Upper lobe of right lung (tissue), 1 donor: ENCODE measurements around the gene RPL22L1. TPM values are rescaled to one million over a fixed set of nuclear protein-coding genes. Genes with fewer than 3 reads are reported as not detected.

Experiments used
- ATAC-seq: fragments of 200-7000 bp; cut with Tn5 transposase; one replicate; pipeline ENCODE4 v1.9.1; 2020; ENCODE audit warnings: mild to moderate bottlenecking, moderate library complexity
- DNase-seq: peaks from one replicate; pipeline ENCODE4 v3.0.0-alpha.2; 2020
- H3K27ac ChIP-seq: fragments of 200-600 bp; one replicate; pipeline ENCODE4 v1.8.0; 2022
- H3K27me3 ChIP-seq: fragments of 200-600 bp; one replicate; pipeline ENCODE4 v1.8.0; 2022; ENCODE audit warnings: mild to moderate bottlenecking
- H3K36me3 ChIP-seq: fragments of 200-600 bp; one replicate; pipeline ENCODE4 v1.8.0; 2022
- H3K4me1 ChIP-seq: fragments of 200-600 bp; one replicate; pipeline ENCODE4 v1.8.0; 2022
- H3K4me3 ChIP-seq: fragments of 200-600 bp; one replicate; pipeline ENCODE4 v1.8.0; 2022; ENCODE audit warnings: mild to moderate bottlenecking
- H3K9me3 ChIP-seq: fragments of 200-600 bp; one replicate; pipeline ENCODE4 v1.8.0; 2022
- CTCF ChIP-seq: fragments of 200-600 bp; IDR thresholded peaks from one replicate; pipeline ENCODE4 v1.8.0; 2022; ENCODE audit warnings: antibody characterized with exemption
- intact Hi-C: fragments of 100-400 bp; cut with DNase I; formaldehyde crosslinking; loops from one replicate; pipeline ENCODE4 v1.11.0; 2022
- total RNA-seq: library from RNA; stranded (reverse); fragmentation: NEBNext Ultra II Directional; extraction: Animal tissue kit (Norgen Biotek cat#: 25700); gene quantifications from one replicate; pipeline ENCODE4 v1.2.1, GENCODE V29; 2021
- donor health status: DM: no; HTN: yes; CAD: no; lungs with severe emphysema.

RPL22L1 gene
- total RNA-seq, 1 donor from 2014 or later: 33.1 TPM

GRCh38 chr3:170868577-170869238 lies 1.3 kb downstream of the RPL22L1 start:
- Histone ChIP-seq H3K27ac (peak overlapping the region; percentile 89), H3K36me3 (peaks cover 38% of the 10 kb centered on the region), H3K9me3 (no peaks in the 10 kb centered on the region), H3K4me1 (peaks cover 22% of the 10 kb centered on the region), H3K4me3 (peak overlapping the region; percentile 82), H3K27me3 (no peaks in the 10 kb centered on the region)
- DNase-seq: no peak
- TF ChIP-seq CTCF: no peak
- intact Hi-C loops: no loop called here
- no peak for ATAC-seq

GRCh38 chr3:170867143-170867937 lies 2.7 kb downstream of the RPL22L1 start:
- intact Hi-C loops: no loop called here
- H3K4me1 ChIP-seq: peaks cover 22% of the 10 kb centered on the region
- no peak for TF ChIP-seq CTCF
- no peak for DNase-seq
- no peak for ATAC-seq
- H3K9me3 ChIP-seq: no peaks in the 10 kb centered on the region
- no peaks in the 10 kb centered on the region for H3K27me3 ChIP-seq
- peaks cover 38% of the 10 kb centered on the region for H3K36me3 ChIP-seq
- H3K27ac ChIP-seq: no peak overlapping the region
- peak overlapping the region; percentile 6 for H3K4me3 ChIP-seq

GRCh38 chr3:170866499-170866898 lies 3.5 kb downstream of the RPL22L1 start:
- Histone ChIP-seq H3K4me3 (peak overlapping the region; percentile 6), H3K27me3 (no peaks in the 10 kb centered on the region), H3K27ac (no peak overlapping the region), H3K9me3 (no peaks in the 10 kb centered on the region), H3K36me3 (peaks cover 38% of the 10 kb centered on the region), H3K4me1 (peaks cover 22% of the 10 kb centered on the region)
- intact Hi-C loops: no loop called here
- TF ChIP-seq CTCF: no peak
- DNase-seq: no peak
- no peak for ATAC-seq

- no peak for DNase-seq
- intact Hi-C loops: no loop called here
- peaks cover 38% of the 10 kb centered on the region for H3K36me3 ChIP-seq
- H3K9me3 ChIP-seq: no peaks in the 10 kb centered on the region
- H3K27me3 ChIP-seq: no peaks in the 10 kb centered on the region
- no peak overlapping the region for H3K4me3 ChIP-seq
- ATAC-seq: no peak
- peaks cover 22% of the 10 kb centered on the region for H3K4me1 ChIP-seq
- TF ChIP-seq CTCF: no peak
- no peak overlapping the region for H3K27ac ChIP-seq
These were observed 4.5 kb downstream of the RPL22L1 start for GRCh38 chr3:170865209-170866094.

GRCh38 chr3:170864525-170865208 lies 5.3 kb downstream of the RPL22L1 start:
- H3K27me3 ChIP-seq: no peaks in the 10 kb centered on the region
- DNase-seq (no peak), ATAC-seq (no peak)
- intact Hi-C loops: no loop called here
- no peaks in the 10 kb centered on the region for H3K9me3 ChIP-seq
- peaks cover 38% of the 10 kb centered on the region for H3K36me3 ChIP-seq
- TF ChIP-seq CTCF: no peak
- no peak overlapping the region for H3K27ac ChIP-seq
- no peak overlapping the region for H3K4me3 ChIP-seq
- peaks cover 22% of the 10 kb centered on the region for H3K4me1 ChIP-seq
